ENCODE results near the gene TP53AIP1.

The TP53AIP1 gene

GRCh38 chr11:128942817-128943427 lies at the start of gene TP53AIP1:
TP53AIP1 (minus strand) TSS chr11:128942871; CDS start chr11:128937818, 5,053 bp downstream.
- no peak for DNase-seq (ENCODE audit: low read depth in 1 of 2, low spot score in 1 of 2)

- no peak for DNase-seq (ENCODE audit: low read depth in 1 of 2, low spot score in 1 of 2)
Observed at GRCh38 chr11:128988242-128988970, 45.7 kb upstream of the TP53AIP1 start.

- DNase-seq (ENCODE audit: low read depth in 1 of 2, low spot score in 1 of 2): no peak
Observed at GRCh38 chr11:128985880-128986279, 43.2 kb upstream of the TP53AIP1 start.

- no peak for DNase-seq (ENCODE audit: low read depth in 1 of 2, low spot score in 1 of 2)
Observed at GRCh38 chr11:128983023-128983422, 40.4 kb upstream of the TP53AIP1 start.

GRCh38 chr11:128981254-128981653 lies 38.6 kb upstream of the TP53AIP1 start:
- DNase-seq (ENCODE audit: low read depth in 1 of 2, low spot score in 1 of 2): no peak

GRCh38 chr11:128970598-128971190 lies 28.0 kb upstream of the TP53AIP1 start:
- no peak for DNase-seq (ENCODE audit: low read depth in 1 of 2, low spot score in 1 of 2)

GRCh38 chr11:128968916-128969315 lies 26.2 kb upstream of the TP53AIP1 start:
- DNase-seq (ENCODE audit: low read depth in 1 of 2, low spot score in 1 of 2): no peak

GRCh38 chr11:128967578-128967977 lies 24.9 kb upstream of the TP53AIP1 start:
- no peak for DNase-seq (ENCODE audit: low read depth in 1 of 2, low spot score in 1 of 2)

GRCh38 chr11:128965485-128965884 lies 22.8 kb upstream of the TP53AIP1 start:
- DNase-seq (ENCODE audit: low read depth in 1 of 2, low spot score in 1 of 2): no peak

- no peak for DNase-seq (ENCODE audit: low read depth in 1 of 2, low spot score in 1 of 2)
Observed at GRCh38 chr11:128964463-128964930, 21.8 kb upstream of the TP53AIP1 start.

GRCh38 chr11:128963744-128964325 lies 21.2 kb upstream of the TP53AIP1 start:
- no peak for DNase-seq (ENCODE audit: low read depth in 1 of 2, low spot score in 1 of 2)

- DNase-seq (ENCODE audit: low read depth in 1 of 2, low spot score in 1 of 2): no peak
Observed at GRCh38 chr11:128962896-128963295, 20.2 kb upstream of the TP53AIP1 start.

- no peak for DNase-seq (ENCODE audit: low read depth in 1 of 2, low spot score in 1 of 2)
Observed at GRCh38 chr11:128961645-128962044, 19.0 kb upstream of the TP53AIP1 start.

- DNase-seq (ENCODE audit: low read depth in 1 of 2, low spot score in 1 of 2): no peak
Observed at GRCh38 chr11:128957202-128957482, 14.5 kb upstream of the TP53AIP1 start.

- DNase-seq (ENCODE audit: low read depth in 1 of 2, low spot score in 1 of 2): peak in 1 of 2 donors; percentile 17
Observed at GRCh38 chr11:128956401-128957201, 13.9 kb upstream of the TP53AIP1 start.

- DNase-seq (ENCODE audit: low read depth in 1 of 2, low spot score in 1 of 2): no peak
Observed at GRCh38 chr11:128955636-128956035, 13.0 kb upstream of the TP53AIP1 start.

- DNase-seq (ENCODE audit: low read depth in 1 of 2, low spot score in 1 of 2): no peak
Observed at GRCh38 chr11:128953151-128953550, 10.5 kb upstream of the TP53AIP1 start.

GRCh38 chr11:128949791-128950454 lies 7.3 kb upstream of the TP53AIP1 start:
- no peak for DNase-seq (ENCODE audit: low read depth in 1 of 2, low spot score in 1 of 2)

GRCh38 chr11:128948583-128948982 lies 5.9 kb upstream of the TP53AIP1 start:
- no peak for DNase-seq (ENCODE audit: low read depth in 1 of 2, low spot score in 1 of 2)

GRCh38 chr11:128947773-128948172 lies 5.1 kb upstream of the TP53AIP1 start:
- no peak for DNase-seq (ENCODE audit: low read depth in 1 of 2, low spot score in 1 of 2)

GRCh38 chr11:128946648-128947047 lies 4.0 kb upstream of the TP53AIP1 start:
- DNase-seq (ENCODE audit: low read depth in 1 of 2, low spot score in 1 of 2): no peak
